PC-3 (cell line): Measurements from ENCODE around the gene AP3B2. TPM values are rescaled to one million over a fixed set of nuclear protein-coding genes. Genes with fewer than 3 reads are reported as not detected.

ENCODE experiments used
- ATAC-seq: fragments of 200-7000 bp; cut with Tn5 transposase; 2 replicates; pipeline ENCODE4 v1.9.1; 2020; ENCODE audit warnings: mild to moderate bottlenecking, moderate library complexity
- BruUV-seq: library from RNA; stranded (reverse); fragments of 400-500 nt; replicated peaks from 2 replicates; lab custom pipeline; 2021; lab: Mats Ljungman, UMichigan
- CTCF ChIA-PET: fragments of 300-600 bp; sonication (Branson Sonifier 250); formaldehyde crosslinking; loops from one replicate; lab custom pipeline; 2022; ENCODE audit warnings: antibody characterized with exemption; lab: Charles Lee
- POLR2A ChIA-PET: fragments of 300-600 bp; sonication (Branson Sonifier 250); formaldehyde crosslinking; loops from one replicate; lab custom pipeline; 2022; ENCODE audit warnings: antibody characterized with exemption; ENCODE audit not compliant: unreplicated experiment; lab: Charles Lee
- DNase-seq: peaks from one replicate; pipeline ENCODE4 v3.0.0-alpha.2; 2015
- H2AFZ ChIP-seq: fragments of 300-600 bp; sonication (generic); 2 replicates; pipeline ENCODE4 v1.6.0; 2016; ENCODE audit warnings: antibody characterized with exemption, low read length
- H3F3A ChIP-seq: fragments of 300-600 bp; sonication (generic); one replicate; pipeline ENCODE4 v1.6.0; 2017; ENCODE audit warnings: antibody characterized with exemption, low read length, control low read depth, mild to moderate bottlenecking; ENCODE audit not compliant: unreplicated experiment
- H3K27ac ChIP-seq: fragments of 300-600 bp; sonication (generic); 2 replicates; pipeline ENCODE4 v1.5.1; 2016; ENCODE audit warnings: mild to moderate bottlenecking, low read length
- H3K27me3 ChIP-seq: fragments of 300-600 bp; sonication (generic); 2 replicates; pipeline ENCODE4 v1.6.1; 2016; ENCODE audit warnings: low read length, mixed read lengths
- H3K36me3 ChIP-seq: fragments of 300-600 bp; sonication (generic); 2 replicates; pipeline ENCODE4 v1.6.1; 2016; ENCODE audit warnings: low read depth, mixed run types, low read length, mixed read lengths
- H3K4me1 ChIP-seq: fragments of 300-600 bp; sonication (generic); 2 replicates; pipeline ENCODE4 v1.5.1; 2016; ENCODE audit warnings: low read length; ENCODE audit not compliant: insufficient read depth
- H3K4me2 ChIP-seq: fragments of 300-600 bp; sonication (generic); 2 replicates; pipeline ENCODE4 v1.6.0; 2016; ENCODE audit warnings: low read length
- H3K4me3 ChIP-seq: fragments of 300-600 bp; sonication (generic); 2 replicates; pipeline ENCODE4 v1.5.1; 2016; ENCODE audit warnings: mild to moderate bottlenecking, low read length, mixed read lengths
- H3K79me2 ChIP-seq: fragments of 300-600 bp; sonication (generic); 2 replicates; pipeline ENCODE4 v1.6.1; 2017; ENCODE audit warnings: low read length, mixed read lengths
- H3K9ac ChIP-seq: fragments of 300-600 bp; sonication (generic); 2 replicates; pipeline ENCODE4 v1.6.0; 2016; ENCODE audit warnings: mild to moderate bottlenecking, low read length
- H3K9me2 ChIP-seq: fragments of 300-600 bp; sonication (generic); replicated peaks from 2 replicates; pipeline ENCODE4 v1.6.1; 2016; ENCODE audit warnings: mixed run types, low read length, mixed read lengths
- H3K9me3 ChIP-seq: fragments of 300-600 bp; sonication (generic); 2 replicates; pipeline ENCODE4 v1.6.1; 2016; ENCODE audit warnings: low read length, mixed read lengths
- H4K20me1 ChIP-seq: fragments of 300-600 bp; sonication (generic); 2 replicates; pipeline ENCODE4 v1.6.1; 2016; ENCODE audit warnings: low read length, mixed read lengths
- EZH2 ChIP-seq: fragments of 300-600 bp; sonication (generic); IDR thresholded peaks from one replicate; pipeline ENCODE4 v1.6.1; 2017; ENCODE audit warnings: antibody characterized with exemption, mild to moderate bottlenecking, low read length; ENCODE audit not compliant: unreplicated experiment
- EZH2phosphoT487 ChIP-seq: fragments of 300-600 bp; sonication (generic); IDR thresholded peaks from 2 replicates; pipeline ENCODE4 v1.6.1; 2018; ENCODE audit warnings: mild to moderate bottlenecking, antibody characterized with exemption, low read length, borderline replicate concordance
- intact Hi-C: fragments of 100-400 bp; cut with micrococcal nuclease; formaldehyde crosslinking; loops from 2 replicates; pipeline ENCODE4 v1.9.0; 2023
- total RNA-seq: library from RNA; depleted of rRNA; stranded (reverse); fragments of >200 nt; gene quantifications from 2 replicates; pipeline ENCODE4 v1.2.3, GENCODE V29; 2014
- TF ChIP-seq, protein P1 (sequence below): fragments of 300-600 bp; sonication (generic); conservative IDR thresholded peaks from 2 replicates; pipeline ENCODE4 v1.5.1; 2017; ENCODE audit warnings: antibody characterized with exemption, low read depth, mild to moderate bottlenecking, low read length

The AP3B2 gene
- total RNA-seq, 1 experiment from 2014 or later: 0.47 TPM

DNA sequence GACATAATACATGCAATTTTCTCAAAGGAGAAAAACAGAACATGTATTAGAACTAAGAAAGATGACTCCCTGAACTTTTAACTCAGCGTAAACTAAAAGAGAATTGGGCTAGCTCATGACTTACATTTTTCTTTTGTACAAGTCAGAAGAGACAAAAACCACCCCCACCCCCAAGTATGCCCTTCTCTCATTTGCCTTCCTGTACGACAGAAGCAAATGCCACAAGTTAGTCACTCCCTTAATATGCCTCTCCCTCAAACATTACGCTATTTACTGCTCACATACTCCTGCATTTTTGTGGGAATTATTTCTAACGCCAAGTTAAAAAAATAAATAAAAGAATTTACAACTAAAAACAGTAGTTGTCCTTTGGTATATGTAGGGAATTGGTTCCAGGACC lies 84.5 kb downstream of the AP3B2 start:
- no peaks in the 10 kb centered on the region for H3K9me2 ChIP-seq
- ATAC-seq: no peak
- POLR2A ChIA-PET: no interaction called here
- H3K36me3 ChIP-seq: no peaks in the 10 kb centered on the region
- intact Hi-C loops: no loop called here
- DNase-seq: no peak
- CTCF ChIA-PET: no interaction called here
- H3K9me3 ChIP-seq: no peaks in the 10 kb centered on the region
- H2AFZ ChIP-seq: no peak overlapping the region
- no peaks in the 10 kb centered on the region for H3K27me3 ChIP-seq
- no peaks in the 10 kb centered on the region for H3F3A ChIP-seq
- no peak overlapping the region for H3K9ac ChIP-seq
- no peaks in the 10 kb centered on the region for H4K20me1 ChIP-seq
- BruUV-seq: no TSS peak
- no peak overlapping the region for H3K4me2 ChIP-seq
- no peak overlapping the region for H3K27ac ChIP-seq
- TF ChIP-seq EZH2: no peak
- no peak for TF ChIP-seq EZH2phosphoT487
- H3K79me2 ChIP-seq: no peaks in the 10 kb centered on the region
- H3K4me3 ChIP-seq: no peak overlapping the region
- no peaks in the 10 kb centered on the region for H3K4me1 ChIP-seq

DNA sequence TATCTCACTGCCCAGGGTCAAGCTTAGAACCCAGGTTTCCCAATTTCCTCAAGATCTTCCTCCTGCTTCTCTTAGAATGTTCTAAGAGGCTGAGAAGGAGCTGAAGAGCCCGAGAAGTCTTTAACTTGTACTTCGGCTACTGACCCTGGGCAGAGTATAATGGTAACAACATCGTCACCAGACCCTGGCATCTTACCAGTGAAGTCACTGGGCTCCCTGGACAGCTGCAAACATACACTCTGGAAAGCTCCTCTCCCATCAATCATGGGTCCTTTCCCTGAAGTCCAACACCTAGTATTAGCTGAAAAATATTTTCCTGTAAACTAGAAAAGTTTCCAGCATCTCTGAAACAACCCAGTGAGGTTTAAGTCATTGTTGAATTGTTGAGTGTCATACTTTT lies 85.2 kb downstream of the AP3B2 start:
- Histone ChIP-seq H3K9me3 (no peaks in the 10 kb centered on the region), H3K27ac (no peak overlapping the region), H3K4me2 (no peak overlapping the region), H4K20me1 (no peaks in the 10 kb centered on the region), H3K4me1 (no peaks in the 10 kb centered on the region), H2AFZ (no peak overlapping the region), H3F3A (no peaks in the 10 kb centered on the region), H3K27me3 (no peaks in the 10 kb centered on the region), H3K36me3 (no peaks in the 10 kb centered on the region), H3K9me2 (no peaks in the 10 kb centered on the region), H3K79me2 (no peaks in the 10 kb centered on the region), H3K9ac (no peak overlapping the region), H3K4me3 (no peak overlapping the region)
- ChIA-PET POLR2A (no interaction called here), CTCF (no interaction called here)
- ATAC-seq (no peak), DNase-seq (no peak)
- BruUV-seq: no TSS peak
- no peak for TF ChIP-seq EZH2
- no peak for TF ChIP-seq EZH2phosphoT487
- TF ChIP-seq, protein P1, sequence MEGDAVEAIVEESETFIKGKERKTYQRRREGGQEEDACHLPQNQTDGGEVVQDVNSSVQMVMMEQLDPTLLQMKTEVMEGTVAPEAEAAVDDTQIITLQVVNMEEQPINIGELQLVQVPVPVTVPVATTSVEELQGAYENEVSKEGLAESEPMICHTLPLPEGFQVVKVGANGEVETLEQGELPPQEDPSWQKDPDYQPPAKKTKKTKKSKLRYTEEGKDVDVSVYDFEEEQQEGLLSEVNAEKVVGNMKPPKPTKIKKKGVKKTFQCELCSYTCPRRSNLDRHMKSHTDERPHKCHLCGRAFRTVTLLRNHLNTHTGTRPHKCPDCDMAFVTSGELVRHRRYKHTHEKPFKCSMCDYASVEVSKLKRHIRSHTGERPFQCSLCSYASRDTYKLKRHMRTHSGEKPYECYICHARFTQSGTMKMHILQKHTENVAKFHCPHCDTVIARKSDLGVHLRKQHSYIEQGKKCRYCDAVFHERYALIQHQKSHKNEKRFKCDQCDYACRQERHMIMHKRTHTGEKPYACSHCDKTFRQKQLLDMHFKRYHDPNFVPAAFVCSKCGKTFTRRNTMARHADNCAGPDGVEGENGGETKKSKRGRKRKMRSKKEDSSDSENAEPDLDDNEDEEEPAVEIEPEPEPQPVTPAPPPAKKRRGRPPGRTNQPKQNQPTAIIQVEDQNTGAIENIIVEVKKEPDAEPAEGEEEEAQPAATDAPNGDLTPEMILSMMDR: no peak
- intact Hi-C loops: no loop called here

DNA sequence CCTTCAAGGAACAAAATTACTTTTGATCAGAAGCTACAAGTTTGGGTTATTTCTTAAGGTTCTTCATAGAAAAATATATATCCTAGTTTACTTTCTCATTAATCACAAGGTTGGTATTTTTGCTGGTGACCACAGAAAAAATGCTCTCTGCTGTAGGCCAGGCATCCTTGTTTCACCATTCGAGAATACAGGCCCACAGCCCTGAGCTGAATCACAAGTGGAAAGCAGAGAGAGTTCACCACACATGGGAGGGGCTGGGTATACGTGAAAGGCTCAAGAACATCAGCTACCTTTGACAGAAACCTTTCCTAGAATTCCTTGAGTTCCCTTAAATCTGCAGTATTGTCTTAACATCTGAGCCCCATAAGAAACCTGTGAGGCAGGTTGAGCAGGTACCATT lies 85.7 kb downstream of the AP3B2 start:
- H3K27ac ChIP-seq: no peak overlapping the region
- no peaks in the 10 kb centered on the region for H4K20me1 ChIP-seq
- intact Hi-C loops: no loop called here
- H3K36me3 ChIP-seq: no peaks in the 10 kb centered on the region
- H3K4me3 ChIP-seq: no peak overlapping the region
- BruUV-seq: no TSS peak
- no peak overlapping the region for H2AFZ ChIP-seq
- TF ChIP-seq EZH2 (no peak), EZH2phosphoT487 (no peak)
- TF ChIP-seq, protein P1: no peak
- H3K27me3 ChIP-seq: no peaks in the 10 kb centered on the region
- H3F3A ChIP-seq: no peaks in the 10 kb centered on the region
- H3K9ac ChIP-seq: no peak overlapping the region
- CTCF ChIA-PET: no interaction called here
- no peak overlapping the region for H3K4me2 ChIP-seq
- no peak for ATAC-seq
- DNase-seq: peak; percentile 20
- POLR2A ChIA-PET: no interaction called here
- H3K9me3 ChIP-seq: no peaks in the 10 kb centered on the region
- H3K79me2 ChIP-seq: no peaks in the 10 kb centered on the region
- H3K4me1 ChIP-seq: no peaks in the 10 kb centered on the region
- no peaks in the 10 kb centered on the region for H3K9me2 ChIP-seq
